MM.1S (cell line): ENCODE data around the gene CCDC80.

Source experiments
- DNase-seq: peaks from one replicate; pipeline ENCODE4 v3.0.0-alpha.2; 2015
- H2AFZ ChIP-seq: fragments of 300-600 bp; sonication (generic); 2 replicates; pipeline ENCODE4 v1.6.0; 2016; ENCODE audit warnings: antibody characterized with exemption, low read length
- H3F3A ChIP-seq: fragments of 300-600 bp; sonication (generic); 2 replicates; pipeline ENCODE4 v1.6.1; 2016; ENCODE audit warnings: mild to moderate bottlenecking, antibody characterized with exemption, low read length, moderate library complexity, mixed read lengths; ENCODE audit not compliant: insufficient read depth
- H3K27ac ChIP-seq: fragments of 300-600 bp; sonication (generic); 2 replicates; pipeline ENCODE4 v1.5.1; 2016; ENCODE audit warnings: mild to moderate bottlenecking, low read length
- H3K27me3 ChIP-seq: fragments of 300-600 bp; sonication (generic); replicated peaks from 2 replicates; pipeline ENCODE4 v1.6.0; 2016; ENCODE audit warnings: low read length; ENCODE audit not compliant: insufficient read depth
- H3K36me3 ChIP-seq: fragments of 300-600 bp; sonication (generic); replicated peaks from 2 replicates; pipeline ENCODE4 v1.6.1; 2016; ENCODE audit warnings: mild to moderate bottlenecking, low read length, mixed read lengths; ENCODE audit not compliant: insufficient read depth
- H3K4me1 ChIP-seq: fragments of 300-600 bp; sonication (generic); 2 replicates; pipeline ENCODE4 v1.6.1; 2016; ENCODE audit warnings: low read length, mixed read lengths
- H3K4me2 ChIP-seq: fragments of 300-600 bp; sonication (generic); 2 replicates; pipeline ENCODE4 v1.6.0; 2016; ENCODE audit warnings: low read depth, low read length
- H3K4me3 ChIP-seq: fragments of 300-600 bp; sonication (generic); 2 replicates; pipeline ENCODE4 v1.5.1; 2016; ENCODE audit warnings: low read length, mixed read lengths
- H3K79me2 ChIP-seq: fragments of 300-600 bp; sonication (generic); 2 replicates; pipeline ENCODE4 v1.6.1; 2016; ENCODE audit warnings: mixed run types, low read length, mixed read lengths
- H3K9ac ChIP-seq: fragments of 300-600 bp; sonication (generic); 2 replicates; pipeline ENCODE4 v1.6.1; 2016; ENCODE audit warnings: low read length, mixed read lengths
- H3K9me2 ChIP-seq: fragments of 300-600 bp; sonication (generic); replicated peaks from 2 replicates; pipeline ENCODE4 v1.6.1; 2016; ENCODE audit warnings: mild to moderate bottlenecking, low read length, mixed read lengths; ENCODE audit not compliant: insufficient read depth
- H3K9me3 ChIP-seq: fragments of 300-600 bp; sonication (generic); replicated peaks from 2 replicates; pipeline ENCODE4 v1.6.1; 2016; ENCODE audit warnings: mild to moderate bottlenecking, low read length, mixed read lengths; ENCODE audit not compliant: insufficient read depth
- H4K20me1 ChIP-seq: fragments of 300-600 bp; sonication (generic); 2 replicates; pipeline ENCODE4 v1.6.1; 2016; ENCODE audit warnings: mild to moderate bottlenecking, low read length, moderate library complexity, mixed read lengths; ENCODE audit not compliant: insufficient read depth
- EZH2 ChIP-seq: fragments of 300-600 bp; sonication (generic); optimal IDR thresholded peaks from 2 replicates; pipeline ENCODE3; 2017; ENCODE audit warnings: low read depth, mild to moderate bottlenecking, antibody characterized with exemption, low read length, mixed read lengths
- EZH2phosphoT487 ChIP-seq: fragments of 300-600 bp; sonication (generic); IDR thresholded peaks from 2 replicates; pipeline ENCODE4 v1.6.1; 2018; ENCODE audit warnings: antibody characterized with exemption, low read length
- TF ChIP-seq, protein P1 (sequence below): fragments of 300-600 bp; sonication (generic); IDR thresholded peaks from 2 replicates; pipeline ENCODE4 v1.5.1; 2016; ENCODE audit warnings: antibody characterized with exemption, low read length, mixed read lengths

CCDC80 gene

DNA sequence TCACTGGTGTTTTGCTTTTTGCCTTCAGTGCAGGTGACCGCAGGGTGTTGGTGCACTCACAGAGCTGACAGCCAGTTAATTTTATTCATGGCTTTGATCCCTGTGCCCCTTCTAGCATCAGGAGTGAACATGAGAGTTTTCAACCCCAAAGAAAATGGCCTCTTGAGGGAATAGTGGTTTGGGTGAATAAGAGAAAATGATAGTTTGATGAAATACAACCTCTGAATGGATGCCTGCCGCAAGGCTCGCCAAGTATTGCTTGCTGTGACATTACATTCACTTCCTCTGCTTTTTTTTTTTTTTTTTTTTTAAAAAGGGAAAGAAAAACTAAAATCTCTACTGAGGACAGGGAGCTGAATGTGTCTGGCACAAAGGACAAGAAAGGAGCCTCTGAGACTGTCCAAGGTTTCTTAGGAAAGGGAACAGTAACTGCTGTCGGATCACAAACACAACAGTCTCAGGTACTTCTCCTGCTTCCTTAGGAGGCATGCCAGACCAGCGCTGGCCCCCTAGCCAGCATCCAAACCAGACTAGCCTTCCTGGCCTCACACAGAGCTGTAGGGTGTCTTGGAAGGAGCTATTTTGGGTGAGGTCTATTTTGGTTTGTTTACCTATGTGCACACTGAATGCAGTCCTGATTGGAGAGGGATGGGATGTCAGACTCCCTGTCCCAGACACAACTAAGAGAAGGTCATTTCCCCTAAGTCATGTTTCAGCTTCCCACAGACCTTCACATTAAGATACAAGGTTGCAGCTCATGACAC lies 29.0 kb downstream of the CCDC80 start:
- no peak overlapping the region for H3K4me3 ChIP-seq
- no peaks in the 10 kb centered on the region for H4K20me1 ChIP-seq
- no peak overlapping the region for H2AFZ ChIP-seq
- H3K27ac ChIP-seq: no peak overlapping the region
- H3K4me2 ChIP-seq: no peak overlapping the region
- H3K9me3 ChIP-seq: no peaks in the 10 kb centered on the region
- no peak for DNase-seq
- no peaks in the 10 kb centered on the region for H3K9me2 ChIP-seq
- H3K36me3 ChIP-seq: no peaks in the 10 kb centered on the region
- TF ChIP-seq EZH2phosphoT487 (no peak), EZH2 (no peak)
- TF ChIP-seq, protein P1, sequence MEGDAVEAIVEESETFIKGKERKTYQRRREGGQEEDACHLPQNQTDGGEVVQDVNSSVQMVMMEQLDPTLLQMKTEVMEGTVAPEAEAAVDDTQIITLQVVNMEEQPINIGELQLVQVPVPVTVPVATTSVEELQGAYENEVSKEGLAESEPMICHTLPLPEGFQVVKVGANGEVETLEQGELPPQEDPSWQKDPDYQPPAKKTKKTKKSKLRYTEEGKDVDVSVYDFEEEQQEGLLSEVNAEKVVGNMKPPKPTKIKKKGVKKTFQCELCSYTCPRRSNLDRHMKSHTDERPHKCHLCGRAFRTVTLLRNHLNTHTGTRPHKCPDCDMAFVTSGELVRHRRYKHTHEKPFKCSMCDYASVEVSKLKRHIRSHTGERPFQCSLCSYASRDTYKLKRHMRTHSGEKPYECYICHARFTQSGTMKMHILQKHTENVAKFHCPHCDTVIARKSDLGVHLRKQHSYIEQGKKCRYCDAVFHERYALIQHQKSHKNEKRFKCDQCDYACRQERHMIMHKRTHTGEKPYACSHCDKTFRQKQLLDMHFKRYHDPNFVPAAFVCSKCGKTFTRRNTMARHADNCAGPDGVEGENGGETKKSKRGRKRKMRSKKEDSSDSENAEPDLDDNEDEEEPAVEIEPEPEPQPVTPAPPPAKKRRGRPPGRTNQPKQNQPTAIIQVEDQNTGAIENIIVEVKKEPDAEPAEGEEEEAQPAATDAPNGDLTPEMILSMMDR: no peak
- H3K79me2 ChIP-seq: no peaks in the 10 kb centered on the region
- no peaks in the 10 kb centered on the region for H3F3A ChIP-seq
- no peaks in the 10 kb centered on the region for H3K4me1 ChIP-seq
- H3K27me3 ChIP-seq: peaks cover 9% of the 10 kb centered on the region; the same call in 1 of the 2 replicates
- H3K9ac ChIP-seq: no peak overlapping the region

GRCh38 chr3:112610121-112610520 lies 30.8 kb downstream of the CCDC80 start:
- Histone ChIP-seq H3K79me2 (no peaks in the 10 kb centered on the region), H3K9me3 (no peaks in the 10 kb centered on the region), H3K9me2 (no peaks in the 10 kb centered on the region), H3K27me3 (peaks cover 18% of the 10 kb centered on the region), H3K4me3 (no peak overlapping the region), H3K36me3 (no peaks in the 10 kb centered on the region), H2AFZ (no peak overlapping the region), H3F3A (no peaks in the 10 kb centered on the region), H3K4me1 (no peaks in the 10 kb centered on the region), H3K9ac (no peak overlapping the region), H3K4me2 (no peak overlapping the region), H4K20me1 (no peaks in the 10 kb centered on the region), H3K27ac (no peak overlapping the region)
- TF ChIP-seq EZH2 (no peak), EZH2phosphoT487 (no peak)
- TF ChIP-seq, protein P1: no peak
- DNase-seq: no peak

DNA sequence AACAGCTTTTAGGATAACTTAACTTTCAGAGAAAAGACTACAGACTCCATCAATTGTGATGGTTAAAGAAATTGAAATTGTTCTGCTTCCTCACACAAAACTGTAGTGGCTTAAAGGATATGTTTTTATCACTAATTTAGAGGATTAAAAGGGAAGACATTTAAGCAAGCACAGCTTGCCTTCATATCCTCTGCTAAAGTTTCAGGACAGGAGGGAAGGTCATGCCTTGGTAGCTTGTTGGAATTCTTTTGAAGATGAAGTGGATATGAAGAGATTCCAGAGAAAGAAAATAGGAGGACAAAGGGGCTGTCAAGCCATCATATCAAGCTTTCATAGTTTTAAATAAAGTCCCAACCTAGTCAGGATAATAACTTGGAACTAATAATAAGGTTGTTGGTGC lies 33.1 kb downstream of the CCDC80 start:
- no peak overlapping the region for H2AFZ ChIP-seq
- no peaks in the 10 kb centered on the region for H3K9me3 ChIP-seq
- H3K4me2 ChIP-seq: no peak overlapping the region
- H3K4me3 ChIP-seq: no peak overlapping the region
- no peak for DNase-seq
- H3K9me2 ChIP-seq: no peaks in the 10 kb centered on the region
- H3F3A ChIP-seq: no peaks in the 10 kb centered on the region; the same call in 1 of the 2 replicates
- TF ChIP-seq EZH2 (no peak), EZH2phosphoT487 (no peak)
- TF ChIP-seq, protein P1: no peak
- H3K9ac ChIP-seq: no peak overlapping the region
- H3K4me1 ChIP-seq: peaks cover 7% of the 10 kb centered on the region
- no peaks in the 10 kb centered on the region for H3K79me2 ChIP-seq
- H3K27ac ChIP-seq: no peak overlapping the region
- peaks cover 25% of the 10 kb centered on the region for H3K27me3 ChIP-seq
- H4K20me1 ChIP-seq: no peaks in the 10 kb centered on the region
- H3K36me3 ChIP-seq: no peaks in the 10 kb centered on the region
